SHP77 (cell line): ENCODE measurements around the gene CST5.
"Not testable (repeated sequence)": the region's sequence is repeated elsewhere in the genome, so short reads cannot be mapped to it uniquely, and the experiment has no call there.

Experiments
- DNase-seq, 2 experiments: peaks; one replicate each; lab custom pipeline; 2025; lab: John Stamatoyannopoulos, UW

Gene CST5

DNA sequence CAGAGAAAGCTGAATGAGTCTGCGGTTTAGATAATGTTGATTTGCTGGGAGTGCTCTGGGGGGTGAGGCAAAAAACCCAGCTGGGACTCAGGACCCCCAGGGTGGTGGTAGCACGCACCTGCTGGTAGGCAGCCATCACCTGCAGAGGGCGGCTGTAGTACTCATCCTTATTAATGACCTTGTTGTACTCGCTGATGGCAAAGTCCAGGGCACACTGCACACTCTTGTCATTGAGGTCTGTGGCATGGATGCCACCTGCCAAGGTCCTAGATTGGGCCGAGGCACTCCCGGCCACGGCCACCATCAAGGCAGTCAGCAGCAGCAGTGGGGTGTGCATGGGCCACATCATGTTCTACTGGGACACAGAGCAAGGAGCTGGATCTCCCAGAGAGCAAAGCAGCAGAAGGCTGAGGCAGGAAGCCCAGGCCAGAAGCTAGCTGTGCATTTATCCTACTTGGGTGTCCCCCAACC is at the start of gene CST5:
TSS of gene CST5 (minus strand) at position 421 of the 471 bp plus-strand sequence. CDS start at position 349, 72 bp downstream.
- no peak for DNase-seq

DNA sequence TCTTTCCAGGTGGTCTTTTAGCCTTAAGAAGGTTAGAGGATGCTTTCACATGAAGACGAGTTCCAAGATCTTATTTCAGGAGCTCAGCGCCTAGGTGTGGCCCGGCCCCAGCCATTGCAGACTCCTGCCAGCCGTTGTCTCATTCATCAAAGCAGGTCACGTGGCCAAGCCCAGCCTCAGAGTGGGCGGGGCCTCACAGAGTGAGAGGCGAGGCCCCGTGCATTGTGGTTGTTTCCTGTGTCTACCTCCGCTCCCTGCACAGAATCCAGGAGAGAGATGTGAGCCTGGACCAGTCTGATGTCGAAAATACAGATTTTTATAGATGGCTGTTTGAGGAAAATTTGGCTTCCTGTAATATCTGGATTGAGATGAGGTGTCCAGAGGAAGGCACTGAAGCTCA is 49.2 kb upstream of the CST5 start:
- peak; percentile 63 to 69 for DNase-seq

DNA sequence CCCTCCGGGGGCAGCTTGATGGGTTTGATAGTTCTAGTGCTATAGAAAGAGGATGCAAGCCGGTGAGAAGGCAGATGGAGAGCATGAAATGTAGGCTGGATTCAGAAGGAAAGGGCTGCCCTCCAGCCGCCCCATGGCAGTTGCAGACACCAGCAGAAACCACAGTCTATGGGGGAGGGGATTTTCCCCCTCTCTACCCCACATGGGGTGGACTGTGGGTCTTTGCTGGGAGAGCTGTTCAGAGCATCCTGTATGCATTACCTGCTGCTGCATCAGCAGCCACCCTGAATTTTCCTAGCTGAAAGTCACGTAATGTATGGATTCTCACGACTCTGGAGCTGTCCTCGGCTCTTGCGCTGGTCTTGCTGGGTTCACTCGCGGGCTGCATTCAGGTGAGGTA is 48.8 kb upstream of the CST5 start:
- no peak for DNase-seq

- DNase-seq = no peak
Measured at GRCh38 chr20:23926944-23927872, 47.7 kb upstream of the CST5 start.

DNA sequence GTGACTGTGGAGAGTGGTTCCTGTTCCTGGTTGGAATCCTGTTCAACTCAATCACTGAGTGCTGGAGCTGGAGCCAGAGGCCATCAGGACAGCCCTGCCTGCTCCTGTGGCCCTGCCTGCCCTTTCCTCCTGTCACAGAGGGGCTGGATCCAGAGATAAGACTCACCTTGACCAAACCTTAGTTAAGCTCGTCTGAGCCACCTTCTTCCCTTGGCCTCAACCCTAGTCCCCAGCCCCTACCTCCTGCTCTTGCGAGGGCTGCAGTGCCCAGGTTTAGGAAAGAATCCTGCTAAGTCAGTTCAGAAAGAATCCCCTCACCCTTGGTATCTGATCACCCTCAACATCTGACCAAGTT is 47.0 kb upstream of the CST5 start:
- no peak for DNase-seq

DNA sequence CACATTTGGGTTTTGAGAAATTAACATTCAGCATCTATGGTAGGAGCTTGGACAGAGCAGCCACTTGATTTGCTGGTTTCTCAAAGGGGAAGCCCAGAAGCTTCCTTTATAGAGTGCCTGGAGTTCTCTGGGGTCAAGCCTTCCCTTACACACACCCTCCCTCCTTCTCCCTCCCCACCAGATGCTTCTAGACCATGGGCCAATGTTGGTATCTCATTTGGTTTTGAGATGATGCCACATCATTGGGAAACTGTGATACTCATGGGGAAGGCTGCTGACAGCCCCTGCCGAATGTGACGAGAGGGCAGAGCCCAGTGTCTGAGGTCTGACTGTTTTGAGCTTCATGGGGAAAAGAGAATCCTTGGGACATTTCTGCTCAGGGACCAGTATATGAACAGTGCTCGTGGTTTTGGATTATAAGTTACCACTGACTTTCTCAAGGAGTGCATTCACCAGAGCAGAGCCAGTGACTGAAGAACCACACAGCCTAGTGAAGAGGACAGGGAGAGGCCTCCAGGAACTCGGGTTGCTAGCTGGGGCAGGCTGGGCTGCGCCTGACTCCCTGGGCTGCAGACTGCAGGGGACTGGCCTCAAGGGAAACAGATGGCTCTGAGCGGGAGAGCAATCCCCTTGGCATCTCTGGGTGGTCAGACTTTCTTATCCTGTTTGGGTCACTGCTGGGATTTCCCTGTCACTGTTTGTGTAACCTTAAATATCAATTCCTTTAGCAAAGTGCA is 46.4 kb upstream of the CST5 start:
- no peak for DNase-seq

GRCh38 chr20:23924751-23925150 is 45.2 kb upstream of the CST5 start:
- DNase-seq = no peak

DNA sequence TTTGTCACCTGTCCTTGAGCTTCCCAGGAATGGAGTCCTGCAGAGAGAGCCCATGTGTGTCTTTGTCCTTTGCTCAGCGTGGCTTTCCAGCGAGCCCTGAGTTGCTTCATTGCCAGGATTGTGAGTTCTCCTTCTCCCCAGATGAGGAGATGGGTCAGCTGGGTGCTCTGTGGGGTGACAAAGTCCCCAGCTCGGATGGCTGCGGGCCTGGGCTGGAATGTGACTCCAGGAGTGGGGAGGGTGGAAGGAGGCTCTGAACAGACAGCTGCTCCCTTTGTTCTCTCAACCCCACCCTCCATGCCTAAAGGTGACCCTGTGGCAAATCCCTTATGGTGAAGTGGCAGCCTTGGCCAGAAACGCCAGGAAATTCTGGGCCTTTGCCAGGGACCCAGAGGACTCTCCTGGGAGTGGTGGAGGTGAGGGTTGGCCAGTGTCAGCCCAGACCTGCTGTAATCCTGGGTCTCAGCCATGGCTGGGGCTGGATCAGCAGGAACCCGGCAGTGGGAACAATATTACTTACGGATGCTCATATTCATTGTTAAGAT is 44.4 kb upstream of the CST5 start:
- DNase-seq = no peak

- no peak for DNase-seq
Measured at GRCh38 chr20:23923311-23923710, 43.8 kb upstream of the CST5 start.

DNA sequence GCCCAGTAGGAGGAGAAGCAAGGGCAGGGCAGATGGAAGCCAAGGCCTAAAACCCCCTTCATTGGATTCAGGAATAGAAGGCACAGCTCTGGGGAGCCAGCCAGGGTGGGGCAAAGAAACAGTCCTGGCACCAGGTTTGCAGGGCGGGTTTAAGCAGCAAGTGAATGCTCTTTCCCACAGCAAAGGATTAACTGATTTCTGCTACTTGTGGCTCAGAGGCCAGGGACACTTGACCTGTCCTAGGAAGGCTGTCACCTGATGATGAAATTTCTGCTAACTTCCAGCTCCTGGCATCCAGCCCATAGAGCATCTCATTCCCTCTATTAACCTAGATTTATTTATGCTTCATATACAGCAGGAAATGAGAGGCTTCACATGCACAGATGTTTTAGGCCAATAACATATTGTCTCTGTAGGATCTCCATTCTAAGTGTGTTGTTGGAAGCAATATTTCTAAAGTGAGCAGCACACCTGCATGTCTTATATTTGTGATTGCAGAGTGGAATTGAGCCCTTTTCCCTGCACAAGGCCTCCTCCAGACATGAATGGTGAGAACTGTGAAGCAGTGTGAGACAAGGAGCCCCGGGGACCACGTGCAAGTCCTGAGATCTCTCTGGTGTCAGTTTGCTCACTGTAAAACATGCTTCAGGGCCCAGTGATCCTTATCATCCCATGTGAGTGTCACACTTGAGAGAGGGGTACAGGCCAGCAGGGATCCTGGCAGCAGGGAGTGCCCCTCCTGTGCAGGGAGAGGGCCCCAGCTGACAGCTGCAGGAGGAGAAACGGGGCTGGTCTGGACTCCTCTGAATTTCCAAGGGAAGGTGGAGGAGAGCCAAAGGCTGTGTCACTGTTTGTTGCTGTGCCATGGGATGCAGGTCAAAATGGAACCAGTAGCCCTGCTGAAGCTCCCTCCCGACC is 41.1 kb upstream of the CST5 start:
- no peak for DNase-seq

GRCh38 chr20:23918896-23919295 is 39.3 kb upstream of the CST5 start:
- DNase-seq = no peak

- DNase-seq = no peak
Measured at GRCh38 chr20:23918101-23918862, 38.7 kb upstream of the CST5 start.

DNA sequence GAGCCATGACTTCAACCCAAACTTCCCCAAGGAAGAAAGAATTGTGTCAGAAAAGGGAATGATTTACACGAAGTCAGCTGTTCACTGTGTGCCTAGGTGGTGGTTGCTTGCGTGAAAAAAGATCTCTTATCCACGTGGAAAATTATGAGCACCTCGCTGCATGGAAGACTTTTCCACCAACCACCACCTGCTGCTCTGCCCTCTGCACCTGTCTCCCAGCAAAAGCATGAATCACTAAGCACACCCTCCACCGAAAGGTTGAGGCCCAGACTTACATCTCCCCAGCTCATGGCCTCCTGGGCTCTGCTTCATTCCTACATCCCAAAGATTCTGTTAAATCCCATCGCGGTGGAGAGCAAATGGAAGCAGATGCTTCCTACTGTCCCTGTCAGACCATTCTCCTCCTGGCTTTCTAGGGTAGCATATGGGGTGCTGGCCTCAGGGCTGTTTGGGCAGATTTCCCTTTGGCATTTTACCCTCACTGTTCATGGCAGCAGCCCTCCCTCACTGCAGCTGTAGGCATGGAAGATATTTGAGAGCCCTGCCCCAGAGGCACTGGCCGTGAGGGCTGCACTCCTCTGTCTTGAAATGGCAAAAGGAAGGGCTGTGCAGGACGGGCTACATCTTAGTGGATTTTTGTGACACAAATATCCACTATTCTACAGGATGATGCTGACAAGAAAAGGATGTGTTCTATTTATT is 37.6 kb upstream of the CST5 start:
- DNase-seq = no peak

DNA sequence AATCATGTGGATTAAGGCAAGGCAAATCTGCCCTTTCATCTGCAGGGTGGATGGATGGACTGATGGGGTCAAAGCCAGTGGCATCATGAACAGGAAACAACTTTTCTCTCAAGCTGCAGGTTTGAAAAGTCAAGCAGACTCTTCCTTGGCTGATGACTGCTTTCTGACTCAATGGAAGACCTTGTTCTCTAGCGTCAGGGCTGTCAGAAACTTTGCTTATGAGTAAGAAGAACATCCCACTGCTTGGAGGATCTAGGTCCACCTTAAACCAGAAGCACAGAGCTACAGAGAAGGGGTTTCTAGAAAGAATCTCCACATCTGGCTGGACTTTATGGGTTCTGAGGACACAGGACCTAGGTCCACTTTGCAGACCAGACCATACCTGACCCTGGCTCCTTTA is 36.3 kb upstream of the CST5 start:
- no peak for DNase-seq

- DNase-seq = not testable (repeated sequence)
Measured at GRCh38 chr20:23914469-23914868, 34.9 kb upstream of the CST5 start.

GRCh38 chr20:23910210-23910609 is 30.7 kb upstream of the CST5 start:
- DNase-seq = no peak

DNA sequence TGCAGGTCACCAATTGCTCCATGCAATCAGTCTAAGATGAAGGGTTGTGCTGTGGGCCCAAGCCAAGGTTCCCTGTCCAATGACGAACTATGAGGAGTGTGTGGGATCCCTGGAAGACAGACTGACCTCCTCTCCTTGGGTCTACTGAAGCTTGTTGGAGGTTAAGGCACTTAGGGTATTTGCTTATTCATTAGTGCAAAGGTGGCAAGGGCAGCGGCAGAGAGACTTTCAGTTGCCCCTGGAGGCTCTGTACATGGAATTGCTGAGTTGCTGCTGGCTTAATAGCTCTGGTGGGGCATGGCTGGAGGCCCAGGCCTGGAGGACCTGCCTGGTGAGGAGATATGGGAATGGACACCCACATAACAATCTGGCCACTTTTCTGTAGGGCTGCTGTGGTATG is 29.8 kb upstream of the CST5 start:
- DNase-seq = no peak

DNA sequence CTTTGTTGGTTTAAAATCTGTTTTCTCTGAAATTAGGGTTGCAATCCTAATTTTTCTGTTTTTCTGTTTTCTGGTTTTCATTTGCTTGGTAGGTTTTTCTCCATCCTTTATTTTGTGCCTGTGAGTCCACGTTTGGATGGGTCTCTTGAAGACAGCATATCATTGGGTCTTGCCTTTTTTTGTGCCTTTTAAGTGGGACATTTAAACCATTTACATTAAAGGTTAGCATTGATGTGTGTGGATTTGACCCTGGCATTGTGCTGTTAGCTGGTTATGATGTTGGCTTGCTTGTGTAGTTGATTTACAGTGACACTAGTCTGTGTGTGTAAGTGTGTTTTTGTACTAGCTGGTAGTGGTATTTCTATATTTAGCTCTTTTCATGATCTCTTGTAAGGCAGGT is 28.0 kb upstream of the CST5 start:
- no peak for DNase-seq

- not testable (repeated sequence) for DNase-seq
Measured at GRCh38 chr20:23902396-23902795, 22.8 kb upstream of the CST5 start.

GRCh38 chr20:23890867-23891266 is 11.3 kb upstream of the CST5 start:
- DNase-seq = not testable (repeated sequence)
